ENCODE data around the gene ILKAP.

DNA sequence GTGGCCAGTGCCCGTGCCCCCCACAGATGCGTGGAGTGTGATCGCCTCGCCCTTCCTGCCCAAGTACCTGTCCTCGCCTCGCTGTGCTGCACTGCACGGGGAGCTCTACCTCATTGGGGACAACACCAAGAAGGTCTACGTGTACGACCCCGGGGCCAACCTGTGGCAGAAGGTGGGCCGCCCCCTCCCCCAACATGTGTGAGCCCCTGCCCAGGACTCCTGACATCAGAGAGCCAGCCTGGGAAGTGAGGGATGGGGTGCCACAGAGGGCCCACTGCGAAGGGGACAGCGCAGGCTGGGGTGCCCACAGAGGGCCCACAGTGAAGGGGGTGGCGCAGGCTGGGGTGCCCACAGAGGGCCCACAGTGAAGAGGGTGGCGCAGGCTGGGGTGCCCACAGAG is 54.5 kb downstream of the ILKAP start:
- TF ChIP-seq SRF (IDR thresholded peaks at IDR 0.05; ENCODE audit: low read depth) (no peak), SP1 (IDR thresholded peaks at IDR 0.05; ENCODE audit: low read depth) (no peak), POLR2AphosphoS5 (IDR thresholded peaks at IDR 0.05; ENCODE audit: low read depth, low read length) (no peak), EZH2phosphoT487 (IDR thresholded peaks at IDR 0.05; ENCODE audit: borderline replicate concordance) (no peak), JUND (IDR thresholded peaks at IDR 0.05) (no peak), EZH2 (IDR thresholded peaks at IDR 0.05) (no peak), YY1 (IDR thresholded peaks at IDR 0.05; ENCODE audit: extremely low read depth, insufficient replicate concordance, low read depth, low read length) (no peak)
- TF ChIP-seq, protein P1, sequence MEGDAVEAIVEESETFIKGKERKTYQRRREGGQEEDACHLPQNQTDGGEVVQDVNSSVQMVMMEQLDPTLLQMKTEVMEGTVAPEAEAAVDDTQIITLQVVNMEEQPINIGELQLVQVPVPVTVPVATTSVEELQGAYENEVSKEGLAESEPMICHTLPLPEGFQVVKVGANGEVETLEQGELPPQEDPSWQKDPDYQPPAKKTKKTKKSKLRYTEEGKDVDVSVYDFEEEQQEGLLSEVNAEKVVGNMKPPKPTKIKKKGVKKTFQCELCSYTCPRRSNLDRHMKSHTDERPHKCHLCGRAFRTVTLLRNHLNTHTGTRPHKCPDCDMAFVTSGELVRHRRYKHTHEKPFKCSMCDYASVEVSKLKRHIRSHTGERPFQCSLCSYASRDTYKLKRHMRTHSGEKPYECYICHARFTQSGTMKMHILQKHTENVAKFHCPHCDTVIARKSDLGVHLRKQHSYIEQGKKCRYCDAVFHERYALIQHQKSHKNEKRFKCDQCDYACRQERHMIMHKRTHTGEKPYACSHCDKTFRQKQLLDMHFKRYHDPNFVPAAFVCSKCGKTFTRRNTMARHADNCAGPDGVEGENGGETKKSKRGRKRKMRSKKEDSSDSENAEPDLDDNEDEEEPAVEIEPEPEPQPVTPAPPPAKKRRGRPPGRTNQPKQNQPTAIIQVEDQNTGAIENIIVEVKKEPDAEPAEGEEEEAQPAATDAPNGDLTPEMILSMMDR (IDR thresholded peaks at IDR 0.05 in 2 of 3, conservative IDR thresholded peaks at IDR 0.05 in 1 of 3; ENCODE audit: borderline replicate concordance in 1 of 3, insufficient read depth in 1 of 3, low read depth in 2 of 3, low read length in 2 of 3), result no peak
- TF ChIP-seq, protein P2, sequence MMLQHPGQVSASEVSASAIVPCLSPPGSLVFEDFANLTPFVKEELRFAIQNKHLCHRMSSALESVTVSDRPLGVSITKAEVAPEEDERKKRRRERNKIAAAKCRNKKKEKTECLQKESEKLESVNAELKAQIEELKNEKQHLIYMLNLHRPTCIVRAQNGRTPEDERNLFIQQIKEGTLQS (IDR thresholded peaks at IDR 0.05), result no peak
- TF ChIP-seq, protein P3, sequence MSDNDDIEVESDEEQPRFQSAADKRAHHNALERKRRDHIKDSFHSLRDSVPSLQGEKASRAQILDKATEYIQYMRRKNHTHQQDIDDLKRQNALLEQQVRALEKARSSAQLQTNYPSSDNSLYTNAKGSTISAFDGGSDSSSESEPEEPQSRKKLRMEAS (IDR thresholded peaks at IDR 0.05), result no peak
